Activated B cell treated with CpG ODN at 0.5 μM for 24 hours (primary cell): ENCODE results near the gene HOXC12. TPM values are rescaled to one million over a fixed set of nuclear protein-coding genes. Genes with fewer than 3 reads are reported as not detected.

Experiments used
- ATAC-seq: fragments of 200-7000 bp; cut with Tn5 transposase; one replicate; pipeline ENCODE4 v1.10.0; 2021; ENCODE audit warnings: low read depth, mild to moderate bottlenecking, moderate library complexity
- CTCF ChIA-PET: fragments of 350-600 bp; sonication (Branson Sonifier 250); formaldehyde crosslinking; loops from one replicate; lab custom pipeline; 2021; ENCODE audit warnings: antibody characterized with exemption; lab: Charles Lee
- POLR2A ChIA-PET: fragments of 350-600 bp; sonication (Branson Sonifier 250); formaldehyde crosslinking; loops from one replicate; lab custom pipeline; 2021; ENCODE audit warnings: antibody characterized with exemption; lab: Charles Lee
- DNase-seq: peaks from one replicate; pipeline ENCODE4 v3.0.0; 2022
- H3K27ac Mint-ChIP-seq: one replicate; pipeline ENCODE4 v1.8.0; 2020; ENCODE audit warnings: mixed read lengths
- H3K27me3 Mint-ChIP-seq: one replicate; pipeline ENCODE4 v1.8.0; 2021; ENCODE audit warnings: mixed read lengths
- H3K36me3 Mint-ChIP-seq: one replicate; pipeline ENCODE4 v1.8.0; 2021; ENCODE audit warnings: low read depth, mixed read lengths
- H3K4me1 Mint-ChIP-seq: one replicate; pipeline ENCODE4 v1.8.0; 2021; ENCODE audit warnings: mixed read lengths
- H3K4me3 Mint-ChIP-seq: one replicate; pipeline ENCODE4 v1.8.0; 2020; ENCODE audit warnings: mild to moderate bottlenecking, mixed read lengths
- H3K9me3 Mint-ChIP-seq: one replicate; pipeline ENCODE4 v1.8.0; 2020; ENCODE audit warnings: mixed read lengths
- CTCF ChIP-seq: fragments of 200-600 bp; IDR thresholded peaks from one replicate; pipeline ENCODE4 v1.8.0; 2022; ENCODE audit warnings: antibody characterized with exemption, mild to moderate bottlenecking
- intact Hi-C: fragments of 100-400 bp; cut with micrococcal nuclease; formaldehyde crosslinking; loops from one replicate; pipeline ENCODE4 v1.15.1; 2024
- total RNA-seq: library from RNA; stranded (reverse); gene quantifications from 2 replicates; pipeline ENCODE4 v1.2.3, GENCODE V29; 2022

The HOXC12 gene
- total RNA-seq, 1 donor from 2014 or later, result not detected

- ATAC-seq (no peak), DNase-seq (no peak)
- Mint-ChIP-seq H3K27me3 (peaks cover 76% of the 10 kb centered on the region), H3K4me3 (no peak overlapping the region), H3K4me1 (peaks cover 4% of the 10 kb centered on the region), H3K27ac (no peak overlapping the region), H3K36me3 (no peaks in the 10 kb centered on the region), H3K9me3 (no peaks in the 10 kb centered on the region)
- TF ChIP-seq CTCF, result no peak
- POLR2A ChIA-PET, result no interaction called here
- intact Hi-C loops, result no loop called here
- CTCF ChIA-PET, result no interaction called here
Measured at GRCh38 chr12:53947743-53948142, 7.0 kb upstream of the HOXC12 start.

- Mint-ChIP-seq H3K36me3 (no peaks in the 10 kb centered on the region), H3K4me3 (no peak overlapping the region), H3K27ac (no peak overlapping the region), H3K9me3 (no peaks in the 10 kb centered on the region), H3K27me3 (peaks cover 77% of the 10 kb centered on the region), H3K4me1 (peaks cover 4% of the 10 kb centered on the region)
- CTCF ChIA-PET, result no interaction called here
- POLR2A ChIA-PET, result interaction anchor here (0.5 kb wide), 1 partner anchor 42 kb away, joined by 3 read pairs; no protein-coding TSS in a partner anchor
- ATAC-seq (no peak), DNase-seq (no peak)
- intact Hi-C loops, result no loop called here
- TF ChIP-seq CTCF, result no peak
Measured at GRCh38 chr12:53948650-53949593, 5.8 kb upstream of the HOXC12 start.

- no peak for ATAC-seq
- DNase-seq, result no peak
- no peak for TF ChIP-seq CTCF
- Mint-ChIP-seq H3K27ac (no peak overlapping the region), H3K4me1 (peaks cover 4% of the 10 kb centered on the region), H3K36me3 (no peaks in the 10 kb centered on the region), H3K27me3 (peaks cover 74% of the 10 kb centered on the region), H3K4me3 (no peak overlapping the region), H3K9me3 (no peaks in the 10 kb centered on the region)
- CTCF ChIA-PET, result no interaction called here
- intact Hi-C loops, result loop anchor here (5.0 kb wide), 2 partner anchors 47 to 102 kb away; partner anchors contain the start of gene HOXC4
- POLR2A ChIA-PET, result no interaction called here
Measured at GRCh38 chr12:53949631-53950436, 4.9 kb upstream of the HOXC12 start.

- no peak for TF ChIP-seq CTCF
- DNase-seq (no peak), ATAC-seq (no peak)
- intact Hi-C loops, result loop anchor here (5.0 kb wide), 2 partner anchors 47 to 102 kb away; partner anchors contain the start of gene HOXC4
- no peak overlapping the region for H3K27ac Mint-ChIP-seq
- ChIA-PET CTCF (no interaction called here), POLR2A (interaction anchor here (1.2 kb wide), 1 partner anchor 34 kb away, joined by 6 read pairs; the partner anchor contains the start of gene HOXC10)
- peaks cover 4% of the 10 kb centered on the region for H3K4me1 Mint-ChIP-seq
- no peak overlapping the region for H3K4me3 Mint-ChIP-seq
- peaks cover 68% of the 10 kb centered on the region for H3K27me3 Mint-ChIP-seq
- H3K36me3 Mint-ChIP-seq, result no peaks in the 10 kb centered on the region
- H3K9me3 Mint-ChIP-seq, result no peaks in the 10 kb centered on the region
Measured at GRCh38 chr12:53950437-53950773, 4.3 kb upstream of the HOXC12 start.
